Body of pancreas (tissue), 4 donors: ENCODE data around the gene OSBPL10. TPM values are rescaled to one million over a fixed set of nuclear protein-coding genes. Genes with fewer than 3 reads are reported as not detected.
"Not testable (repeated sequence)": the region's sequence is repeated elsewhere in the genome, so short reads cannot be mapped to it uniquely, and the experiment has no call there.

Experiments
- ATAC-seq: fragments of 150-250 bp; one replicate; pipeline ENCODE4 v1.9.1; 2016
- DNase-seq, 4 donors: peaks; one replicate each; pipeline ENCODE4 v3.0.0-alpha.2; 2019
- H3K27ac ChIP-seq, 4 donors: fragments of 200-600 bp; sonication (generic); 1 replicate in 3 of 4; 2 replicates in 1 of 4; pipeline versions ENCODE4 v1.5.1 to v1.6.1; 2016 to 2019; ENCODE audit warnings: mild to moderate bottlenecking in 1 of 4, mixed read lengths in 1 of 4, moderate library complexity in 1 of 4
- H3K27me3 ChIP-seq, 2 donors: fragments of 200-600 bp; sonication (generic); one replicate each; pipeline ENCODE4 v1.6.0; 2016; ENCODE audit warnings: mild to moderate bottlenecking in 1 of 2
- H3K36me3 ChIP-seq, 2 donors: fragments of 200-600 bp; sonication (generic); replicated peaks in 1 of 2; 2 replicates each; pipeline ENCODE4 v1.5.1; 2016; ENCODE audit warnings: low read depth in 2 of 2; ENCODE audit not compliant: insufficient read depth in 1 of 2
- H3K4me1 ChIP-seq: fragments of 200-600 bp; sonication (generic); one replicate; pipeline ENCODE4 v1.6.0; 2016
- H3K4me3 ChIP-seq, 2 donors: fragments of 200-600 bp; sonication (generic); 1 replicate in 1 of 2; 2 replicates in 1 of 2; pipeline ENCODE4 v1.5.1; 2016 to 2019
- H3K9me3 ChIP-seq, 3 donors: fragments of 200-600 bp; sonication (generic); 1 replicate in 2 of 3; 2 replicates in 1 of 3; pipeline ENCODE4 v1.5.1; 2016
- CTCF ChIP-seq, 7 experiments: fragments of 450-650 bp in 4 of 7; fragments of 200-600 bp in 3 of 7; sonication (generic) in 3 of 7; IDR thresholded peaks; one replicate each; pipeline ENCODE4 v1.5.1; 2016 to 2019; ENCODE audit warnings: antibody characterized with exemption in 7 of 7
- POLR2A ChIP-seq, 3 donors: fragments of 450-650 bp; IDR thresholded peaks; one replicate each; pipeline ENCODE4 v1.6.1; 2016; ENCODE audit warnings: antibody characterized with exemption in 3 of 3, mild to moderate bottlenecking in 2 of 3
- WGBS, 2 donors: methylation state at CpG; one replicate each; pipeline ENCODE4 v1.1.5; 2017; 5-methylcytosine and 5-hydroxymethylcytosine counted together
- intact Hi-C: fragments of 100-400 bp; cut with DNase I; formaldehyde crosslinking; loops from one replicate; pipeline ENCODE4 v1.15.1; 2023
- total RNA-seq, 2 donors: library from RNA; depleted of rRNA; stranded (reverse); fragments of >200 nt; gene quantifications; one replicate each; pipeline ENCODE4 v1.1.0, GENCODE V29; 2016

The OSBPL10 gene
- total RNA-seq, 2 donors from 2014 or later: 3.4 to 27.0 TPM

GRCh38 chr3:32000877-32001276, 19.8 kb upstream of the OSBPL10 start:
- DNase-seq (no peak), ATAC-seq (no peak)
- TF ChIP-seq POLR2A (IDR thresholded peaks at IDR 0.05) (no peak), CTCF (IDR thresholded peaks at IDR 0.05) (no peak)
- no peak overlapping the region for H3K27ac ChIP-seq
- intact Hi-C loops: no loop called here
- no peaks in the 10 kb centered on the region for H3K9me3 ChIP-seq
- H3K27me3 ChIP-seq: no peaks in the 10 kb centered on the region
- no peak overlapping the region for H3K4me3 ChIP-seq
- H3K36me3 ChIP-seq: no peaks in the 10 kb centered on the region
- WGBS, 2 donors: 82 to 95% methylated on average over 3 of the region's 3 CpGs
- no peaks in the 10 kb centered on the region for H3K4me1 ChIP-seq

- Histone ChIP-seq H3K9me3 (no peaks in the 10 kb centered on the region), H3K27me3 (no peaks in the 10 kb centered on the region), H3K4me3 (no peak overlapping the region), H3K36me3 (no peaks in the 10 kb centered on the region), H3K27ac (no peak overlapping the region), H3K4me1 (no peaks in the 10 kb centered on the region)
- no peak for ATAC-seq
- 81 to 86% methylated on average over 7 of the region's 7 CpGs for WGBS, 2 donors
- intact Hi-C loops: no loop called here
- no peak for DNase-seq
- TF ChIP-seq POLR2A (IDR thresholded peaks at IDR 0.05) (no peak), CTCF (IDR thresholded peaks at IDR 0.05) (no peak)
Observed at GRCh38 chr3:31999907-32000439, 18.9 kb upstream of the OSBPL10 start.

DNA sequence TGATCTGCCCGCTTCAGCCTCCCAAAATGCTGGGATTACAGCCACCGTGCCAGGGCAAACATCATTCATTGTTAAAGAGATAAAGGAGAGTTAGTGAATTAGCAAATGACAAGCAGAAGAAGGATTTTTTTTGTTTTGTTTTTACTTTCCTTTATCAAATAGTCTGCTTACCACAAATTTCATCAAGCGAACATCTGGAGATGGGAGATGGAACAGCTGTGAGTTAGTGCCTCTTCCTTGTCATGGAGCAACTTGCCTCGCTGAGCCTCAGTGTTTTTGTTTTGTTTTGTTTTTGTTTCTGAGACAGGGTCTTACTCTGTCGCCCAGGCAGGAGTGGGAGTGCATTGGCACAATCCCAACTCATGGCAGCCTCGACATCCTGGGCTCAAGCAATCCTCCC, 16.4 kb upstream of the OSBPL10 start:
- intact Hi-C loops: no loop called here
- no peak overlapping the region for H3K27ac ChIP-seq
- H3K9me3 ChIP-seq: no peaks in the 10 kb centered on the region
- no peak for ATAC-seq
- no peaks in the 10 kb centered on the region for H3K27me3 ChIP-seq
- no peak overlapping the region for H3K4me3 ChIP-seq
- H3K36me3 ChIP-seq: no peaks in the 10 kb centered on the region
- DNase-seq: no peak
- TF ChIP-seq POLR2A (IDR thresholded peaks at IDR 0.05) (no peak), CTCF (IDR thresholded peaks at IDR 0.05) (no peak)
- WGBS, 2 donors: 74 to 80% methylated on average over 6 of the region's 6 CpGs
- no peaks in the 10 kb centered on the region for H3K4me1 ChIP-seq

- ATAC-seq (no peak), DNase-seq (no peak)
- Histone ChIP-seq H3K36me3 (no peaks in the 10 kb centered on the region), H3K27ac (no peak overlapping the region), H3K27me3 (no peaks in the 10 kb centered on the region), H3K4me3 (no peak overlapping the region), H3K9me3 (no peaks in the 10 kb centered on the region), H3K4me1 (no peaks in the 10 kb centered on the region)
- no peak for TF ChIP-seq POLR2A (IDR thresholded peaks at IDR 0.05)
- no peak for TF ChIP-seq CTCF (IDR thresholded peaks at IDR 0.05)
- intact Hi-C loops: no loop called here
- 30% methylated on average over 1 of the region's 1 CpG for WGBS, 2 donors
Observed at GRCh38 chr3:31996195-31996594, 15.1 kb upstream of the OSBPL10 start.

GRCh38 chr3:31995026-31995425, 14.0 kb upstream of the OSBPL10 start:
- H3K36me3 ChIP-seq, H3K4me3 ChIP-seq, H3K27ac ChIP-seq, DNase-seq, H3K9me3 ChIP-seq, H3K27me3 ChIP-seq, ATAC-seq, intact Hi-C loops, H3K4me1 ChIP-seq: not testable (repeated sequence)
- WGBS, 2 donors: 92 to 93% methylated on average over 5 of the region's 5 CpGs
